ENCODE data around the gene CNN2. TPM values are rescaled to one million over a fixed set of nuclear protein-coding genes. Genes with fewer than 3 reads are reported as not detected.

Gene CNN2
- total RNA-seq, 2 experiments from 2014 or later, result 123 to 130 TPM

GRCh38 chr19:1061987-1062386 is 35.6 kb downstream of the CNN2 start:
- Mint-ChIP-seq H3K27ac (no peak overlapping the region), H3K4me1 (ENCODE audit: low read depth) (peaks cover 25% of the 10 kb centered on the region), H3K27me3 (no peaks in the 10 kb centered on the region), H3K9me3 (no peaks in the 10 kb centered on the region), H3K36me3 (no peaks in the 10 kb centered on the region), H3K4me3 (no peak overlapping the region)
- POLR2A ChIA-PET, result no interaction called here
- no peak for DNase-seq
- intact Hi-C loops (cut with micrococcal nuclease), result no loop called here
- CTCF ChIA-PET, result interaction anchor here (0.7 kb wide), 1 partner anchor 179 kb away, joined by 4 read pairs; no protein-coding TSS in a partner anchor

GRCh38 chr19:1062387-1063029 is 36.1 kb downstream of the CNN2 start:
- Mint-ChIP-seq H3K9me3 (no peaks in the 10 kb centered on the region), H3K27ac (no peak overlapping the region), H3K27me3 (no peaks in the 10 kb centered on the region), H3K4me3 (no peak overlapping the region), H3K4me1 (ENCODE audit: low read depth) (peaks cover 22% of the 10 kb centered on the region), H3K36me3 (no peaks in the 10 kb centered on the region)
- intact Hi-C loops (cut with micrococcal nuclease), result no loop called here
- no peak for DNase-seq
- ChIA-PET CTCF (interaction anchor here (0.7 to 5.2 kb wide), 2 partner anchors 23 to 179 kb away, joined by 4 to 31 read pairs; partner anchors contain the start of gene ABCA7), POLR2A (no interaction called here)

- CTCF ChIA-PET, result interaction anchor here (0.7 to 5.2 kb wide), 2 partner anchors 23 to 178 kb away, joined by 4 to 31 read pairs; partner anchors contain the start of gene ABCA7
- POLR2A ChIA-PET, result no interaction called here
- intact Hi-C loops (cut with micrococcal nuclease), result no loop called here
- Mint-ChIP-seq H3K27ac (no peak overlapping the region), H3K4me3 (no peak overlapping the region), H3K27me3 (no peaks in the 10 kb centered on the region), H3K9me3 (no peaks in the 10 kb centered on the region), H3K4me1 (ENCODE audit: low read depth) (peaks cover 15% of the 10 kb centered on the region), H3K36me3 (peaks cover 2% of the 10 kb centered on the region)
- DNase-seq, result peak; percentile 86
Measured at GRCh38 chr19:1063030-1063908, 36.9 kb downstream of the CNN2 start.

GRCh38 chr19:1063909-1064660 is 37.7 kb downstream of the CNN2 start:
- DNase-seq, result no peak
- CTCF ChIA-PET, result interaction anchor here (0.6 to 5.2 kb wide), 18 partner anchors 11 to 384 kb away, joined by 3 to 41 read pairs (median 5); partner anchors contain the start of genes ABCA7, ATP5F1D, CIRBP and CNN2
- H3K4me3 Mint-ChIP-seq, result no peak overlapping the region
- no peaks in the 10 kb centered on the region for H3K27me3 Mint-ChIP-seq
- no peaks in the 10 kb centered on the region for H3K9me3 Mint-ChIP-seq
- intact Hi-C loops (cut with micrococcal nuclease), result no loop called here
- peaks cover 9% of the 10 kb centered on the region for H3K36me3 Mint-ChIP-seq
- no peak overlapping the region for H3K27ac Mint-ChIP-seq
- POLR2A ChIA-PET, result interaction anchor here (1.0 to 5.1 kb wide), 5 partner anchors 12 to 361 kb away, joined by 3 to 55 read pairs (median 5); partner anchors contain the start of genes CIRBP and GPX4
- peaks cover 21% of the 10 kb centered on the region for H3K4me1 Mint-ChIP-seq (ENCODE audit: low read depth)

GRCh38 chr19:1064661-1065605 is 38.5 kb downstream of the CNN2 start:
- POLR2A ChIA-PET, result interaction anchor here (0.6 to 5.1 kb wide), 9 partner anchors 11 to 362 kb away, joined by 3 to 55 read pairs (median 4); partner anchors contain the start of genes CIRBP and GPX4
- intact Hi-C loops (cut with micrococcal nuclease), result no loop called here

GRCh38 chr19:1065606-1066109 is 39.2 kb downstream of the CNN2 start:
- H3K36me3 Mint-ChIP-seq, result peaks cover 12% of the 10 kb centered on the region
- peaks cover 26% of the 10 kb centered on the region for H3K4me1 Mint-ChIP-seq (ENCODE audit: low read depth)
- intact Hi-C loops (cut with micrococcal nuclease), result loop anchor here (2.0 kb wide), 1 partner anchor 25 kb away; the partner anchor contains the start of gene ABCA7
- H3K9me3 Mint-ChIP-seq, result no peaks in the 10 kb centered on the region
- H3K27ac Mint-ChIP-seq, result no peak overlapping the region
- CTCF ChIA-PET, result interaction anchor here (0.9 to 5.2 kb wide), 13 partner anchors 9 to 203 kb away, joined by 3 to 41 read pairs (median 4); partner anchors contain the start of genes ABCA7, CIRBP, POLR2E and RNU6-2
- no peak overlapping the region for H3K4me3 Mint-ChIP-seq
- DNase-seq, result no peak
- H3K27me3 Mint-ChIP-seq, result no peaks in the 10 kb centered on the region
- POLR2A ChIA-PET, result interaction anchor here (0.6 to 5.1 kb wide), 8 partner anchors 9 to 65 kb away, joined by 3 to 55 read pairs (median 4); partner anchors contain the start of gene GPX4

More at GRCh38 chr19:1064661-1065605, 38.5 kb downstream of the CNN2 start:
- peaks cover 24% of the 10 kb centered on the region for H3K4me1 Mint-ChIP-seq (ENCODE audit: low read depth)
- H3K27me3 Mint-ChIP-seq, result no peaks in the 10 kb centered on the region
- peak; percentile 80 for DNase-seq
- H3K27ac Mint-ChIP-seq, result no peak overlapping the region
- H3K9me3 Mint-ChIP-seq, result no peaks in the 10 kb centered on the region
- CTCF ChIA-PET, result interaction anchor here (0.6 to 5.2 kb wide), 23 partner anchors 8 to 384 kb away, joined by 3 to 41 read pairs (median 5); partner anchors contain the start of genes ABCA7, ATP5F1D, CIRBP and CNN2
- H3K4me3 Mint-ChIP-seq, result peak overlapping the region; percentile 5
- H3K36me3 Mint-ChIP-seq, result peaks cover 12% of the 10 kb centered on the region

- Mint-ChIP-seq H3K27me3 (no peaks in the 10 kb centered on the region), H3K4me1 (ENCODE audit: low read depth) (peaks cover 26% of the 10 kb centered on the region), H3K36me3 (peaks cover 12% of the 10 kb centered on the region), H3K9me3 (no peaks in the 10 kb centered on the region), H3K27ac (no peak overlapping the region), H3K4me3 (peak overlapping the region; percentile 64)
- POLR2A ChIA-PET, result interaction anchor here (0.7 to 5.1 kb wide), 10 partner anchors 9 to 195 kb away, joined by 3 to 55 read pairs (median 4); partner anchors contain the start of genes ABCA7, GPX4 and RNU6-2
- DNase-seq, result no peak
- intact Hi-C loops (cut with micrococcal nuclease), result loop anchor here (2.0 kb wide), 1 partner anchor 25 kb away; the partner anchor contains the start of gene ABCA7
- CTCF ChIA-PET, result interaction anchor here (0.9 to 5.2 kb wide), 14 partner anchors 10 to 203 kb away, joined by 3 to 41 read pairs (median 4); partner anchors contain the start of genes ABCA7, CIRBP, CNN2 and POLR2E
Measured at GRCh38 chr19:1066251-1066747, 39.9 kb downstream of the CNN2 start.

- peak within 1 kb of the TSS; percentile 88 for H3K4me3 Mint-ChIP-seq
- no peaks in the 10 kb centered on the region for H3K9me3 Mint-ChIP-seq
- H3K27me3 Mint-ChIP-seq, result no peaks in the 10 kb centered on the region
- peaks cover 29% of the 10 kb centered on the region for H3K4me1 Mint-ChIP-seq (ENCODE audit: low read depth)
- H3K36me3 Mint-ChIP-seq, result peaks cover 15% of the 10 kb centered on the region
- intact Hi-C loops (cut with micrococcal nuclease), result loop anchor here (1.0 to 2.0 kb wide), 2 partner anchors 15 to 26 kb away; partner anchors contain the start of gene ABCA7
- peak; percentile 87 for DNase-seq
- peak within 1 kb of the TSS; percentile 91 for H3K27ac Mint-ChIP-seq
- ChIA-PET POLR2A (interaction anchor here (0.6 to 5.1 kb wide), 16 partner anchors 8 to 202 kb away, joined by 3 to 55 read pairs (median 4); partner anchors contain the start of genes ABCA7, CIRBP, CNN2 and GPX4), CTCF (interaction anchor here (0.8 to 5.2 kb wide), 17 partner anchors 9 to 202 kb away, joined by 3 to 41 read pairs (median 3); partner anchors contain the start of genes ABCA7, CIRBP, CNN2 and RNU6-2)
Measured at GRCh38 chr19:1066748-1067340, 40.4 kb downstream of the CNN2 start, which contains the start of gene ARHGAP45. TSS of gene ARHGAP45 (plus strand) at chr19:1067167. CDS start at chr19:1067406, 239 bp downstream.

GRCh38 chr19:1067341-1067957 is 41.0 kb downstream of the CNN2 start:
- CTCF ChIA-PET, result interaction anchor here (0.8 to 5.2 kb wide), 14 partner anchors 9 to 202 kb away, joined by 3 to 41 read pairs (median 6); partner anchors contain the start of genes ABCA7, CIRBP, CNN2 and RNU6-2
- Mint-ChIP-seq H3K4me3 (peak overlapping the region; percentile 88), H3K27ac (peak overlapping the region; percentile 91), H3K36me3 (peaks cover 20% of the 10 kb centered on the region), H3K4me1 (ENCODE audit: low read depth) (peaks cover 34% of the 10 kb centered on the region), H3K27me3 (no peaks in the 10 kb centered on the region), H3K9me3 (no peaks in the 10 kb centered on the region)
- POLR2A ChIA-PET, result interaction anchor here (0.5 to 5.1 kb wide), 14 partner anchors 8 to 201 kb away, joined by 3 to 55 read pairs (median 4); partner anchors contain the start of genes ABCA7, CIRBP, CNN2 and GPX4
- no peak for DNase-seq
- intact Hi-C loops (cut with micrococcal nuclease), result loop anchor here (1.0 to 2.0 kb wide), 2 partner anchors 15 to 27 kb away; partner anchors contain the start of gene ABCA7

Measured in activated CD4-positive, alpha-beta memory T cell treated with anti-CD3 and anti-CD28 coated beads for 36 hours (primary cell).